Neural progenitor cell (in vitro differentiated cells): ENCODE results near the gene STAT3.

Experiments used
- CTCF ChIP-seq: fragments of 200-600 bp; sonication (generic); IDR thresholded peaks from 2 replicates; pipeline ENCODE4 v1.5.1; 2017; ENCODE audit warnings: antibody characterized with exemption, mild to moderate bottlenecking
- EZH2 ChIP-seq: fragments of 200-600 bp; sonication (generic); IDR thresholded peaks from 2 replicates; pipeline ENCODE4 v1.6.1; 2017; ENCODE audit warnings: antibody characterized with exemption, mild to moderate bottlenecking, moderate library complexity
- EZH2phosphoT487 ChIP-seq: fragments of 200-600 bp; sonication (generic); IDR thresholded peaks from 2 replicates; pipeline ENCODE4 v1.6.1; 2017; ENCODE audit warnings: antibody characterized with exemption

DNA sequence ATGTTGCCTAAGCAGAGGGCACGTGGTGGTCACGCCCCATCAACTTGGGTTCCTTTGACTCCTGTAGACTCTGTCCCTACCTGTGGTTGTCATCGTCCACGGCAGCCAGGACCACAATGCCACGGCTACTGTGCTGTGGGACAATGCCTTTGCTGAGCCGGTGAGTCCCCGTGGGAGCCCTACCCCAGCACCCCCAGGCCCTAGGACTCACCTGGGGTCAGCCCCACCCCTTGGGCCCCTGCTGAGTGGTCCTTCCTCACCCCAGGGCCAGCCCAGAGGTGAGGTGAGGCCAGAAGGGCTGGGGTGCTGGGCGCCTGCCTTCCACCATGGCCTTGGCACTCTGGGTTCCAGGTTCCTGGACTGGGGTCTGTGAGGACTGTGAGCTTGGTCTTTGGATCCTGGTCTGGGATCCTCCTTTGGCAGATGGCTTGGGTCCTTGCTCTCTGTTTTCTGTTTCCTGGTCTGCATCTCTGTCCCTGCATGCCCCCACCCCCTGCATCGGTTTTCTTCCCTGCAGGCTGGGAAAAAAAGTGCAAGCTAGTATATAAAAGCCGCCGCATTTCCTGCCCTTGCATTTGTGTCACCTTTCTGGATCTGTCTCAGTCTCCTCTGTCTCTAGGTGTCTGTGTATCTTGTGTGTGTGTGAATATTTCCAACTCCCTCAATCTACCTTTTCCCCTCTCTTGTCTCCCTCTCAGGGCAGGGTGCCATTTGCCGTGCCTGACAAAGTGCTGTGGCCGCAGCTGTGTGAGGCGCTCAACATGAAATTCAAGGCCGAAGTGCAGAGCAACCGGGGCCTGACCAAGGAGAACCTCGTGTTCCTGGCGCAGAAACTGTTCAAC, 82.5 kb downstream of the STAT3 start:
- TF ChIP-seq CTCF, result no peak
- no peak for TF ChIP-seq EZH2
- no peak for TF ChIP-seq EZH2phosphoT487
